Forelimb muscle (tissue), 1 donor: Measurements from ENCODE around the gene DAAM1. TPM values are rescaled to one million over a fixed set of nuclear protein-coding genes. Genes with fewer than 3 reads are reported as not detected.

Experiments
- DNase-seq: peaks from one replicate; pipeline ENCODE4 v3.0.0-alpha.2; 2013; ENCODE audit warnings: low read depth
- polyA plus RNA-seq: library from polyadenylated mRNA; unstranded; fragments of 120-200 nt; gene quantifications from one replicate; pipeline ENCODE4 v1.2.1, GENCODE V29; 2013; ENCODE audit not compliant: insufficient read length

DAAM1 gene
- polyA plus RNA-seq, 1 donor = 34.1 TPM

DNA sequence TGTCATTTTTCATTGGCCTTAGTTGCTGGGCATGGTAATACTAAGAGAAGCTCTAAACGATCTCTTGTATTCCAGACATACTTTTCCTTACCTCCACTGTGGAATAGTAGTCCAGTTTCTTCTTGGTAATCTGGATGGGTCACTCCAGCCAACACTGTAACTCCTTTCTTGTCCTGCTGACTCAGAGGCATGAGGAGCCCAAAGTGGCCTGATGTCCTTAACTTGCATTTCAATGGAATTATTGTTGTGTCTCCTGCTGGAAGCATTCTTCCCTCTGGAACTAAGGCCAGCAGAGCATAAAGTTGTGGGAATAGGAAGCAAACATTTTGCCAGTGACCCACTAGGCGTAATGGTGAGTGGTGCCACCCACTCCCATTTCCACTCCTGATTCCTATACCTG is 33.1 kb downstream of the DAAM1 start:
- no peak for DNase-seq

DNA sequence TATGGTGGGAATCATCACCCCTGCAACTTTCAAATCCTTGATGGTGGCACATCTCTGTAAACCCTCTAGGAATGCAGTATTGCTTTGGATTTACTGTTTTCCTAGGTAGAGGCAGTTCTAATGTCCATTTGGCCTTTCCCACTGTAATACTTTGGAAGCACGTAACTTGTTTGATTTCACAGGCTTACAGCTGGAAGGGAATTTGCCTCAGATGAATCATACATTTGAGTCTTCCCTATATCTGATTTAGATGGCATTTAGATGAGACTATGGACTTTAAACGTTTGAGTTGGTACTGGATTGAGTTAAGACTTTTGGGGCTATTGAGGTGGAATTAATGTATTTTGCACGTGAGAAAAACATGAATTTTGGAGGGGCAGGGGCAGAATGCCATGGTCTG is 35.9 kb downstream of the DAAM1 start:
- DNase-seq = no peak

DNA sequence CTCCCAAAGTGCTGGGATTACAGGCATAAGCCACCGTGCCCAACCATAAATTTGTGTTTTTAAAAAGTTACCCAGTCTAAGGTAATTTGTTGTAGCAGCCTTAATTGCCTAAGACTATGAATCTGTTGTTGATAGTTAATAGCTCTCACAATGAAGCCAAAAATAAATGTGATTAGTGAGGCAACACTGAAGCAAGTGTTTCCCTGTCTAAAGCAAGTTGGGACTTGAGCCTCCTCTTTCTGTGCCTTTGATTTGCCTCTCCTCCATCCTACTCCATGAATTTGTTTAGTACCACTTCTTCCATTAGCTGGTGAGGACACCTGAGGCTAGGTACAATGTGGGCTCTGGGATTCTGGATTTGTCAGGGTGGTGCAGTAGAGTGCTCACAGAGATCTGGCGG is 36.8 kb downstream of the DAAM1 start:
- no peak for DNase-seq

DNA sequence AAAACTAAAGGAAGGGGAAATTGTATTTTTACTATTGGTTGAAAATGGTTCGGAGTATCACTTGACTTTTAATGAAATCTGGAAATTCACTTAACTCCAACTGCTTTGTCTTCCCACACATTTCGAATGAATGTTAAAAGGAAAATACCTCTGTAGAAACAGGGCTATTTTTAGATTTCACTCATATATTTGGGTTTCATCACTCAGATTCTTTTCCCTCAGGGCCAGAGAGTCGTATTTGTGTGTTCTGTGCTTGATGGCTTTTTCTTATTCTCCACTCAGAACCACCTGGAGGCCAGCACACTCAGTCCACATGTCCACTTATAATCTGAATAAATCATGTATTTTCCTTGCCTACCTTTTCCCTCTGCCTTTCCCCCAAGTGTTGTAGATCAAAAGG is 40.0 kb downstream of the DAAM1 start:
- DNase-seq = no peak

DNA sequence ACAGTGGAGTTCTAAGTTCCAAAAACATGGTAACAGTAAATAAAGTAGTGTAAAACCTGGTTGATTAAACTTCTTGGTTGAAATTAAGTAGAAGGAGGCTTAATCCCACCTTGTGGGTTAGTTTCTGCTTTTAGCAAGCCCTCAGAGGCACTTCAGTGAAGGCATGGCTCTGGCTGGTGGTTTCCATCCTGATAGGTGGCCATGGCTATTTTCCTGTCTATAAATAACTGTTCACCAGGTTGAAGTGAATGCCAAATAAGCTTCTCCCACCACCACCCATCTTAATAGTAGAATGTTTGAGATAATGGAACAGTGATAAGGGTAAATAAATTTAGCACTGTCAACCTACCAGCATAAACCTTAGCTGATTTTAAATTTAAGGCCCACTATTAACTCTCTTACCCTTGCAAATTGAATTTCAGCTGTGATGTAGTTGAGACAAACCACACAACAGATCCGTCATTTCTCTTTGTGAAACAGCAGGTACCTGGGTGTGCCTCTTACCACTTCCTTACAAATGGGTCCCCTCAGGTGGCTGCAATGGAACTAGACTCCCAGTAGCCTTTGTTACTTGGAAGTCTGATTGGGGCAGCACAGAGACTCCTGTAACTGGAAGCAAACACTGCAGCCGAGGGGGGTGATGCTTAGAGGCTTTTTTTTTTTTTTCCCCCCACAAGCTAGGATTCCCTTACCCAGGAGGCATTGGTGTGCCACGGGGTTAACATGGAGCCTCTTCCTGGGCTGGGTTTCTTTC is 41.4 kb downstream of the DAAM1 start:
- DNase-seq = no peak

DNA sequence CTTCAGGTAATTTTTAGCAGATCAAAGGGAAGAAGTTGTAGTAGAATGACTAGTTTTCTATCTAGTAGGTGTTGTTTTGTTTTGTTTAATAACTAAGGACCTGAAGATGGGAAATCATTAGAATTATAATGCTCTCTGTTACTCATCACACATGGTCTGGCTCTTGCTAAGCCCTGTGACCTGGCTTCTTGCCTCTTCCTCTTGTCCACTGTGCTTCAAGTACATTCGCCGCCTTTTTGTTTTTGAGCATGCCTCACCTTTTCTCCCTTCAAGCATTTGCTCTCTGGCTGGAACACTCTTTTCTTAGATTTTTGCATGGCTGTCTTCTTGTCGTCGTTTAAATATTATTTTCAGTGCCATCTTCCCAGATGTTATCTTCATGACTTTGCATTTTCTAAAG is 47.7 kb downstream of the DAAM1 start:
- DNase-seq = no peak

- no peak for DNase-seq
Measured at GRCh38 chr14:59238216-59238615, 49.7 kb downstream of the DAAM1 start.

DNA sequence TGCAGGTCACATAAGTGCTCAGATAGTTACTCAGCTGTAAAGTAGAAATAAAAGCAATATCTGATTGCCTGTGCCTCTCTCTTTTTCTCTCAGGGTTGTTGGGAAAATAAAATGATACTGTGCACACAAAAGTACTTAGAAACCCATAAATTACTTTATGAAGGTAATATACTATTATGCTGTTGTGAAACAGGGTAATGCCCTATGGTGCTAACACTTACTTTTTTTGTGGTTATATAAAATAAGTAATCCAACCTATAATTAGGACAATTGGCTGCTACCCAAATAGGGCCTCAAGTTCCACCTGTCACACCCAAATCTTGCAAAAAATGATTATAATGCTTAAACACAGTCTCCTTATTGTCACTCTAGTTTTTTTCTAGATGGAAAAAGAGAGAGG is 50.6 kb downstream of the DAAM1 start:
- no peak for DNase-seq

DNA sequence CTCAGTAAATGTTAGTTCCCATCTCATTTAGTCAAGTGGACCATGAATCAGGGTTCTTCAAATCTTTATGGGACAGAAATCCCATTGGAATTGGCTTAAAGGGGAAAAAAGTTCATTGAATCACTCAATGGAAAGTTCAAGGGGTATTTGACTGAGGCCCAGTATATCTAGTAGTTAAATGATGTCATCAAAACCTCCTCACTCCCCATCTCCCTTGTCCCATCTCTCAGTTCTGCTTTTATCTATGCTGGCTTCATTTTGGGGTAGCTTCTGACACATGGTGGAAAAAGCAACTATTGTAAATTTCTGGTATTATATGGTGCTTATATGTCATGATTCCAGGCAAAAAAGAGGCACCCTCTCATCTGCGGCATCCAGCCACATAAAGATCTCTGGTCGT is 51.9 kb downstream of the DAAM1 start:
- no peak for DNase-seq

DNA sequence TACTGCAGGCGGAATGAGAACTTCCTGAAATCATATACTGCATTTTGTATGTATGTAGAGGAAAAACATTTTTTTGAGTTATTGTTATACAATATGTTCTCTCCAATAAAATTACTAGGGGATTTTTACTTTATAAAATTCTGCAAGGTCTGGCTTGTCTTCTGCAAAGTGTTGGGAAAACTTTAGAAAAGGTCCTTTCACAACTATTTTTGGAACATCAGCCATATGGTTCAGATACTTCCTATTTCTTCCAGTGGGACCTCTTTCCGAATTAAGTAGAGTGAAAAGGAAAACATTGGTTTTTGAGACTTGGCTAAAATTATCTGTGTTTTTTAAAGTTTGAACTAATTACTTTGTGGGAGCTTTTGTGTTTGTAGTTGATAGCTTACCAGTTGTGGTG is 52.7 kb downstream of the DAAM1 start:
- DNase-seq = no peak

- no peak for DNase-seq
Measured at GRCh38 chr14:59243174-59243573, 54.7 kb downstream of the DAAM1 start.

DNA sequence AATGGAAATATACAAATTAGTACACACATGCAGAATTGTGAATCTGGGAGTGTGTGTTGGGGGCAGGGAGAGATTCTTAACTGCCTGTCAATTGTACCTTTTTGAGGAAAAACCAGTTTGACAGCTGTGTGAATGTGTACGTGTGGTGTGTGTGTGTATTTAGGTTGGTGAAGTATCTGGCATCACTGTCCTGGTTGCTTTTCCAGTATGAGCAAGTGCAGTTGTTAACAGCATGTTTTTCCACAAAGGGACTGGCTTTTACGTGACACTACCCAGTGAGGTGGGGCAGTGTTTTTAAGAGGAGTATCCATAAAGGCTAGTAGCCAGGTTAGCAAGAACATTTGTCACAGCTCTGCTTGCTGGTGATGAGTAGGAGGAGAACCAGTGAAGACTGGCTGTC is 56.1 kb downstream of the DAAM1 start:
- DNase-seq = no peak

GRCh38 chr14:59245809-59246295 is 57.4 kb downstream of the DAAM1 start:
- DNase-seq = no peak

- DNase-seq = no peak
Measured at GRCh38 chr14:59246566-59246965, 58.1 kb downstream of the DAAM1 start.

DNA sequence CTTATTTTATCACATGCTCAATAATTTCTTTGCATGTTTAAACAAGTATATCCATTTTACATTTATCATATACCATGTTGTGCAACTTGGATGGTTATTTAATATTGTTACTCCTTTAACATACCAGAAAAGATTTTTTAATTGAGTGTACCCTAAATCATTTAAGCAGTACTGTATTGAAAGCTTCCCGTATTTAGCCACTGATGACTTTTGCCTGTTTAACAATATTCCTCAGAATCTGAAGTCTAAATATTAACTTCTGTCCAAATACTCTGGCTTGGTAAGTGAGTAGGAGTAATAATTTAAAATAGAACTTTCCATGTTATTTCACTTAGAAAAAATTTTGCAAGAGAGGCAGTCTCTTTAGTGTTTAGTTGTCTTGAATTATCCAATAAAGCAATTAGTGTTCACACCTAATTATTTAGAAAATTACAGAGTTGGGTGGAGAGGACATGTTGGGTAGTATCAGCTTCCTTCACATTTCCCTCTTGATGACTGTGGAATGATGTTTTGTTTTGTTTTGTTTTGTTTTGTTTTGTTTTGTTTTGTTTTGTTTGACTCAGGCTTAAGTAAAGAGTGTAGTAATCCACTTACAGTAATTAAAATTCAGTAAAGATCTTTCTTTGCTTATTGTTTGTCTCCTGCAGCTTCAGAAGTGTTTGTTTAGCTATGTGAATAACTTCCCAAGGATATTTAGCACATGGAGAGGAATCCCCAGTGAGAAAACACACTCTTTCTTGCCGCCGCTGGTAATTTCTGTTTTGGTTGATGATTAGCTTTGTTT is 59.5 kb downstream of the DAAM1 start:
- no peak for DNase-seq

DNA sequence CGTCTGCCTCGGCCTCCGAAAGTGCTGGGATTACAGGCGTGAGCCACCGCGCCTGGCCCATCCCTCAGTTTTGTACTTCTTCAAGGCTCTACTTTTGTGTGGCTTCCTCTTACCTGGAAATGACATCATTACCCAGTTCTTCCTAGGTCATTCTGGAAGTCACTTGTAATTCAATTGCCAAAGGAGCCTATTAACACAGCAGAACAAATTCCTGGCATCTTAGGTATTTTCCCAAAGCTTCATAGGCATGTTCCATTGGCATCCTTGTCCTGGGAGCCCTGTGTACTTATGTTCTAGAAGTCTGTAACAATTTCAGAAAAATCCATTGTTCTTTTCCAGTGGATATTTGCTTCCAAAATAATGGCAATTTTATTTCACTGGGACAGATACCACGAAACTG is 60.6 kb downstream of the DAAM1 start:
- DNase-seq = no peak

GRCh38 chr14:59251811-59252771 is 63.6 kb downstream of the DAAM1 start:
- no peak for DNase-seq

DNA sequence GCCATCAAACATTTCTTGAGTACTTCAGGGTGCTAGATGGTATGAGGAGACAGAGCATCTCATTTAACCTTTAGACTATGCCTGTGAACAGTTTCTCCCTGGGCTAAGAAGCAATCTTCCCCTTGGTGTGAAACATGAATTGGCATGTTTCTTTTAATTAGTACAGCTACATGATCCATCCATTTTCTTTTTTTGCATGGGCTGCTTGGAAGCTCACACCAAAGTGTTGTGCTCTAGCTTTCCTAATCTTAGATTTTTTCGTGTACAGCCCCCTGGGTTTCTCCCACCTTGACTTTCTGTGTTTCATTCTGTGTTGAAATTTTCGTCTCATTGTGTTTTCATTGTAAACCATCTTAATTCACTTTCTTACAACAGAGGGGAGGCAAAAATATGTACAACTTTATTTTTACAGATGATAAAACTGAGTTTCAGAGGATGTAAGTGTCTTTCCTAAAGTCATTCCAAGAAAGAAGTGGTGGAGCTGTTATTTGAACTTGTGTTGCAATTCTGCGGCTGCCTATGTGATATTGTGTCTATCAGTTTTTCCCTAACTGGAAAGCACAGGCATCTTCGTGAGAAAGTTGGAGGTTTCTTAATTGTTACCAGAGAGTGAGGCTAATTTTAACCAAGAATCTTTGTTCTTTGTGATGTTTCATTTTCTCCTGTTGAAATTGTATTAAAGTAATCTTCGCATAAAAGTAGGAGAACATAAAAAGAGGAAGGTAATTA is 64.5 kb downstream of the DAAM1 start:
- DNase-seq = no peak

- no peak for DNase-seq
Measured at GRCh38 chr14:59253527-59253926, 65.1 kb downstream of the DAAM1 start.

- DNase-seq = peak; percentile 82
Measured at GRCh38 chr14:59254146-59254910, 65.9 kb downstream of the DAAM1 start.
